Measurements from ENCODE around the gene ZNRD2. TPM values are rescaled to one million over a fixed set of nuclear protein-coding genes. Genes with fewer than 3 reads are reported as not detected.

ZNRD2 gene
- total RNA-seq, 1 donor from 2014 or later, result 32.2 TPM

- no peaks in the 10 kb centered on the region for H3K9me3 Mint-ChIP-seq
- no peak overlapping the region for H3K27ac Mint-ChIP-seq (ENCODE audit: unreplicated experiment)
- H3K27me3 Mint-ChIP-seq (ENCODE audit: low read depth), result peaks cover 26% of the 10 kb centered on the region
- peak overlapping the region; percentile 81 for H3K4me3 Mint-ChIP-seq
- H3K36me3 Mint-ChIP-seq (ENCODE audit: low read depth), result peaks cover 5% of the 10 kb centered on the region
- H3K4me1 Mint-ChIP-seq, result peaks cover 45% of the 10 kb centered on the region
- no peak for DNase-seq (ENCODE audit: low read depth, low spot score)
- TF ChIP-seq, protein P1, sequence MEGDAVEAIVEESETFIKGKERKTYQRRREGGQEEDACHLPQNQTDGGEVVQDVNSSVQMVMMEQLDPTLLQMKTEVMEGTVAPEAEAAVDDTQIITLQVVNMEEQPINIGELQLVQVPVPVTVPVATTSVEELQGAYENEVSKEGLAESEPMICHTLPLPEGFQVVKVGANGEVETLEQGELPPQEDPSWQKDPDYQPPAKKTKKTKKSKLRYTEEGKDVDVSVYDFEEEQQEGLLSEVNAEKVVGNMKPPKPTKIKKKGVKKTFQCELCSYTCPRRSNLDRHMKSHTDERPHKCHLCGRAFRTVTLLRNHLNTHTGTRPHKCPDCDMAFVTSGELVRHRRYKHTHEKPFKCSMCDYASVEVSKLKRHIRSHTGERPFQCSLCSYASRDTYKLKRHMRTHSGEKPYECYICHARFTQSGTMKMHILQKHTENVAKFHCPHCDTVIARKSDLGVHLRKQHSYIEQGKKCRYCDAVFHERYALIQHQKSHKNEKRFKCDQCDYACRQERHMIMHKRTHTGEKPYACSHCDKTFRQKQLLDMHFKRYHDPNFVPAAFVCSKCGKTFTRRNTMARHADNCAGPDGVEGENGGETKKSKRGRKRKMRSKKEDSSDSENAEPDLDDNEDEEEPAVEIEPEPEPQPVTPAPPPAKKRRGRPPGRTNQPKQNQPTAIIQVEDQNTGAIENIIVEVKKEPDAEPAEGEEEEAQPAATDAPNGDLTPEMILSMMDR (conservative IDR thresholded peaks at IDR 0.05), result no peak
Measured at GRCh38 chr11:65576867-65577755, 6.8 kb downstream of the ZNRD2 start.

- peaks cover 42% of the 10 kb centered on the region for H3K4me1 Mint-ChIP-seq
- TF ChIP-seq, protein P1 (conservative IDR thresholded peaks at IDR 0.05), result no peak
- H3K27ac Mint-ChIP-seq (ENCODE audit: unreplicated experiment), result no peak overlapping the region
- peaks cover 5% of the 10 kb centered on the region for H3K36me3 Mint-ChIP-seq (ENCODE audit: low read depth)
- H3K4me3 Mint-ChIP-seq, result peak overlapping the region; percentile 81
- H3K9me3 Mint-ChIP-seq, result no peaks in the 10 kb centered on the region
- H3K27me3 Mint-ChIP-seq (ENCODE audit: low read depth), result peaks cover 26% of the 10 kb centered on the region
- no peak for DNase-seq (ENCODE audit: low read depth, low spot score)
Measured at GRCh38 chr11:65577756-65578109, 7.5 kb downstream of the ZNRD2 start.

- DNase-seq (ENCODE audit: low read depth, low spot score), result no peak
- Mint-ChIP-seq H3K27me3 (ENCODE audit: low read depth) (peaks cover 26% of the 10 kb centered on the region), H3K36me3 (ENCODE audit: low read depth) (peaks cover 5% of the 10 kb centered on the region), H3K27ac (ENCODE audit: unreplicated experiment) (peak overlapping the region; percentile 40), H3K9me3 (no peaks in the 10 kb centered on the region), H3K4me1 (peaks cover 42% of the 10 kb centered on the region), H3K4me3 (peak overlapping the region; percentile 81)
- TF ChIP-seq, protein P1 (conservative IDR thresholded peaks at IDR 0.05), result no peak
Measured at GRCh38 chr11:65578134-65578533, 7.9 kb downstream of the ZNRD2 start.

GRCh38 chr11:65578667-65579066, 8.4 kb downstream of the ZNRD2 start:
- Mint-ChIP-seq H3K27ac (ENCODE audit: unreplicated experiment) (no peak overlapping the region), H3K4me1 (peaks cover 39% of the 10 kb centered on the region), H3K36me3 (ENCODE audit: low read depth) (peaks cover 5% of the 10 kb centered on the region)

GRCh38 chr11:65579291-65579690, 9.0 kb downstream of the ZNRD2 start:
- DNase-seq (ENCODE audit: low read depth, low spot score), result no peak
- H3K4me1 Mint-ChIP-seq, result peaks cover 35% of the 10 kb centered on the region
- H3K27me3 Mint-ChIP-seq (ENCODE audit: low read depth), result peaks cover 26% of the 10 kb centered on the region
- no peak overlapping the region for H3K27ac Mint-ChIP-seq (ENCODE audit: unreplicated experiment)
- H3K9me3 Mint-ChIP-seq, result no peaks in the 10 kb centered on the region
- TF ChIP-seq, protein P1 (conservative IDR thresholded peaks at IDR 0.05), result no peak
- H3K36me3 Mint-ChIP-seq (ENCODE audit: low read depth), result peaks cover 5% of the 10 kb centered on the region
- peak overlapping the region; percentile 61 for H3K4me3 Mint-ChIP-seq

More at GRCh38 chr11:65578667-65579066, 8.4 kb downstream of the ZNRD2 start:
- DNase-seq (ENCODE audit: low read depth, low spot score), result no peak
- H3K27me3 Mint-ChIP-seq (ENCODE audit: low read depth), result peaks cover 26% of the 10 kb centered on the region
- TF ChIP-seq, protein P1 (conservative IDR thresholded peaks at IDR 0.05), result no peak
- H3K9me3 Mint-ChIP-seq, result no peaks in the 10 kb centered on the region
- peak overlapping the region; percentile 81 for H3K4me3 Mint-ChIP-seq
